Stomach (tissue), 9 donors: Measurements from ENCODE around the gene NEDD4. TPM values are rescaled to one million over a fixed set of nuclear protein-coding genes. Genes with fewer than 3 reads are reported as not detected.

Experiments used
- DNase-seq, 2 donors: peaks; one replicate each; pipeline versions ENCODE4 v3.0.0 to v3.0.0-alpha.2; 2013 to 2019
- H3K27ac ChIP-seq, 5 donors: fragments of 200-600 bp in 4 of 5; sonication (generic) in 4 of 5; one replicate each; pipeline ENCODE4 v1.5.1; 2013 to 2019; ENCODE audit warnings: mild to moderate bottlenecking in 1 of 5, moderate library complexity in 1 of 5
- H3K27me3 ChIP-seq, 3 donors: fragments of 200-600 bp; sonication (generic); one replicate each; pipeline ENCODE4 v1.5.1; 2017 to 2019; ENCODE audit warnings: mixed run types in 1 of 3
- H3K36me3 ChIP-seq, 4 donors: fragments of 200-600 bp; sonication (generic); 1 replicate in 3 of 4; 2 replicates in 1 of 4; pipeline ENCODE4 v1.5.1; 2016 to 2019
- H3K4me1 ChIP-seq, 4 donors: fragments of 200-600 bp; sonication (generic); one replicate each; pipeline ENCODE4 v1.5.1; 2016 to 2019
- H3K4me3 ChIP-seq, 4 donors: fragments of 200-600 bp; sonication (generic) in 3 of 4; one replicate each; pipeline ENCODE4 v1.5.1; 2016 to 2019; ENCODE audit warnings: mild to moderate bottlenecking in 1 of 4
- H3K9me3 ChIP-seq, 4 donors: fragments of 200-600 bp; sonication (generic); one replicate each; pipeline ENCODE4 v1.5.1; 2016 to 2019
- EP300 ChIP-seq: sonication (generic); formaldehyde crosslinking; IDR thresholded peaks from one replicate; pipeline ENCODE4 v1.6.1; 2017; ENCODE audit warnings: antibody characterized with exemption
- POLR2A ChIP-seq, 4 donors: fragments of 450-650 bp; IDR thresholded peaks; one replicate each; pipeline ENCODE4 v1.6.1; 2016; ENCODE audit warnings: antibody characterized with exemption in 4 of 4, control low read depth in 2 of 4, mild to moderate bottlenecking in 1 of 4, moderate library complexity in 1 of 4
- POLR2AphosphoS5 ChIP-seq, 3 donors: sonication (generic); formaldehyde crosslinking; IDR thresholded peaks; one replicate each; pipeline ENCODE4 v1.6.1; 2016; ENCODE audit warnings: antibody characterized with exemption in 3 of 3
- WGBS, 5 donors: extraction: QIAGEN DNeasy Blood & Tissue Kit in 3 of 5; methylation state at CpG; one replicate each; pipeline versions ENCODE4 v1.1.5 to v1.1.7; 2013 to 2018; 5-methylcytosine and 5-hydroxymethylcytosine counted together
- intact Hi-C: fragments of 100-400 bp; cut with DNase I; formaldehyde crosslinking; loops from one replicate; pipeline ENCODE4 v1.15.1; 2023; ENCODE audit warnings: low total_unique reads
- polyA plus RNA-seq, 3 donors: library from polyadenylated mRNA; stranded (reverse); fragments of 200-250 nt; gene quantifications; one replicate each; pipeline ENCODE4 v1.2.3, GENCODE V29; 2013
- total RNA-seq, 5 donors: library from RNA; depleted of rRNA; stranded (reverse); fragments of >200 nt; gene quantifications; one replicate each; pipeline versions ENCODE4 v1.1.0 to v1.2.3, GENCODE V29; 2014 to 2016
- TF ChIP-seq, protein P1 (sequence below), 7 experiments: fragments of 450-650 bp in 4 of 7; fragments of 200-600 bp in 3 of 7; sonication (generic) in 3 of 7; IDR thresholded peaks; one replicate each; pipeline ENCODE4 v1.5.1; 2016 to 2019; ENCODE audit warnings: antibody characterized with exemption in 7 of 7, control low read depth in 2 of 7, mild to moderate bottlenecking in 1 of 7
- donor health status: healthy with polysubstance abuse.
- donor health status: Bipolar disorder and iron deficiency.
- donor health status: healthy.

The NEDD4 gene
- total and polyA plus RNA-seq, 8 donors, result 2.9 to 40.8 (median 7.5) TPM

GRCh38 chr15:56038707-56039106, 45.3 kb upstream of the NEDD4 start:
- no peak overlapping the region for H3K27ac ChIP-seq
- H3K4me1 ChIP-seq, result peaks cover 0 to 9% (median 5%) of the 10 kb centered on the region in 4 donors
- H3K9me3 ChIP-seq, result peaks cover 0 to 4% (median 0%) of the 10 kb centered on the region in 4 donors
- intact Hi-C loops, result no loop called here
- DNase-seq, result no peak
- H3K36me3 ChIP-seq, result no peaks in the 10 kb centered on the region
- 81 to 89% (median 83%) methylated on average over 4 of the region's 4 CpGs for WGBS, 5 donors
- no peaks in the 10 kb centered on the region for H3K27me3 ChIP-seq
- TF ChIP-seq, protein P1, sequence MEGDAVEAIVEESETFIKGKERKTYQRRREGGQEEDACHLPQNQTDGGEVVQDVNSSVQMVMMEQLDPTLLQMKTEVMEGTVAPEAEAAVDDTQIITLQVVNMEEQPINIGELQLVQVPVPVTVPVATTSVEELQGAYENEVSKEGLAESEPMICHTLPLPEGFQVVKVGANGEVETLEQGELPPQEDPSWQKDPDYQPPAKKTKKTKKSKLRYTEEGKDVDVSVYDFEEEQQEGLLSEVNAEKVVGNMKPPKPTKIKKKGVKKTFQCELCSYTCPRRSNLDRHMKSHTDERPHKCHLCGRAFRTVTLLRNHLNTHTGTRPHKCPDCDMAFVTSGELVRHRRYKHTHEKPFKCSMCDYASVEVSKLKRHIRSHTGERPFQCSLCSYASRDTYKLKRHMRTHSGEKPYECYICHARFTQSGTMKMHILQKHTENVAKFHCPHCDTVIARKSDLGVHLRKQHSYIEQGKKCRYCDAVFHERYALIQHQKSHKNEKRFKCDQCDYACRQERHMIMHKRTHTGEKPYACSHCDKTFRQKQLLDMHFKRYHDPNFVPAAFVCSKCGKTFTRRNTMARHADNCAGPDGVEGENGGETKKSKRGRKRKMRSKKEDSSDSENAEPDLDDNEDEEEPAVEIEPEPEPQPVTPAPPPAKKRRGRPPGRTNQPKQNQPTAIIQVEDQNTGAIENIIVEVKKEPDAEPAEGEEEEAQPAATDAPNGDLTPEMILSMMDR (IDR thresholded peaks at IDR 0.05), result no peak
- TF ChIP-seq POLR2A (IDR thresholded peaks at IDR 0.05) (no peak), POLR2AphosphoS5 (IDR thresholded peaks at IDR 0.05) (no peak), EP300 (no peak)
- H3K4me3 ChIP-seq, result no peak overlapping the region

DNA sequence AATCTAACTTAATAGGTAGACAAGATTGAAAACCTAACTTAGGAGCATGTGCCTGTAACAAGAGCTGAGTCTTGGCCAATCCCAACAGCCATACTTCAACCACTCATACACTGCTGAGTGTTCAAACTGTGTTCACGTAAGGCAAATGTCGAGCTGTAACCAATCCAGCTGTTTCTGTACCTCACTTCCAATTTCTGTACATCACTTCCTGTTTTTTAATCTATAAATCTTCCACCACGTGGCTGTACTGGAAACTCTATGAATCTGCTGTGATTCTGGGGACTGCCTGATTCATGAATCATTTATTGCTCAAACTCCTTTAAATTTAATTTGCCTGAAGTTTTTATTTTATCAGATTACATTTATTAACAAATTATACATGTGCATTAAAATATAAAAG, 44.6 kb upstream of the NEDD4 start:
- 59 to 64% (median 59%) methylated on average over 3 of the region's 3 CpGs for WGBS, 5 donors
- Histone ChIP-seq H3K36me3 (no peaks in the 10 kb centered on the region), H3K27ac (no peak overlapping the region), H3K9me3 (no peaks in the 10 kb centered on the region), H3K4me1 (peaks cover 0 to 9% (median 5%) of the 10 kb centered on the region in 4 donors), H3K27me3 (no peaks in the 10 kb centered on the region), H3K4me3 (no peak overlapping the region)
- intact Hi-C loops, result no loop called here
- TF ChIP-seq, protein P1 (IDR thresholded peaks at IDR 0.05), result no peak
- TF ChIP-seq POLR2A (IDR thresholded peaks at IDR 0.05), result no peak
- no peak for TF ChIP-seq EP300
- no peak for TF ChIP-seq POLR2AphosphoS5 (IDR thresholded peaks at IDR 0.05)
- DNase-seq, result no peak

- peaks cover 0 to 9% (median 5%) of the 10 kb centered on the region in 4 donors for H3K4me1 ChIP-seq
- intact Hi-C loops, result no loop called here
- no peaks in the 10 kb centered on the region for H3K9me3 ChIP-seq
- H3K27ac ChIP-seq, result no peak overlapping the region
- no peaks in the 10 kb centered on the region for H3K27me3 ChIP-seq
- no peak for DNase-seq
- no peaks in the 10 kb centered on the region for H3K36me3 ChIP-seq
- 81 to 85% (median 83%) methylated on average over 5 of the region's 5 CpGs for WGBS, 5 donors
- TF ChIP-seq POLR2A (IDR thresholded peaks at IDR 0.05), result no peak
- TF ChIP-seq EP300, result no peak
- TF ChIP-seq, protein P1 (IDR thresholded peaks at IDR 0.05), result no peak
- no peak for TF ChIP-seq POLR2AphosphoS5 (IDR thresholded peaks at IDR 0.05)
- H3K4me3 ChIP-seq, result no peak overlapping the region
Measured at GRCh38 chr15:56036546-56037067, 43.2 kb upstream of the NEDD4 start.

- DNase-seq, result no peak
- no peak for TF ChIP-seq EP300
- TF ChIP-seq, protein P1 (IDR thresholded peaks at IDR 0.05), result no peak
- TF ChIP-seq POLR2AphosphoS5 (IDR thresholded peaks at IDR 0.05), result no peak
- TF ChIP-seq POLR2A (IDR thresholded peaks at IDR 0.05), result no peak
- Histone ChIP-seq H3K27ac (no peak overlapping the region), H3K4me3 (no peak overlapping the region), H3K36me3 (no peaks in the 10 kb centered on the region), H3K4me1 (peaks cover 0 to 3% (median 2%) of the 10 kb centered on the region in 4 donors), H3K9me3 (no peaks in the 10 kb centered on the region), H3K27me3 (no peaks in the 10 kb centered on the region)
- 79 to 95% (median 91%) methylated on average over 2 of the region's 2 CpGs for WGBS, 5 donors
- intact Hi-C loops, result no loop called here
Measured at GRCh38 chr15:56035166-56035565, 41.8 kb upstream of the NEDD4 start.
